Measurements from ENCODE around the gene TMEM39B.

DNA sequence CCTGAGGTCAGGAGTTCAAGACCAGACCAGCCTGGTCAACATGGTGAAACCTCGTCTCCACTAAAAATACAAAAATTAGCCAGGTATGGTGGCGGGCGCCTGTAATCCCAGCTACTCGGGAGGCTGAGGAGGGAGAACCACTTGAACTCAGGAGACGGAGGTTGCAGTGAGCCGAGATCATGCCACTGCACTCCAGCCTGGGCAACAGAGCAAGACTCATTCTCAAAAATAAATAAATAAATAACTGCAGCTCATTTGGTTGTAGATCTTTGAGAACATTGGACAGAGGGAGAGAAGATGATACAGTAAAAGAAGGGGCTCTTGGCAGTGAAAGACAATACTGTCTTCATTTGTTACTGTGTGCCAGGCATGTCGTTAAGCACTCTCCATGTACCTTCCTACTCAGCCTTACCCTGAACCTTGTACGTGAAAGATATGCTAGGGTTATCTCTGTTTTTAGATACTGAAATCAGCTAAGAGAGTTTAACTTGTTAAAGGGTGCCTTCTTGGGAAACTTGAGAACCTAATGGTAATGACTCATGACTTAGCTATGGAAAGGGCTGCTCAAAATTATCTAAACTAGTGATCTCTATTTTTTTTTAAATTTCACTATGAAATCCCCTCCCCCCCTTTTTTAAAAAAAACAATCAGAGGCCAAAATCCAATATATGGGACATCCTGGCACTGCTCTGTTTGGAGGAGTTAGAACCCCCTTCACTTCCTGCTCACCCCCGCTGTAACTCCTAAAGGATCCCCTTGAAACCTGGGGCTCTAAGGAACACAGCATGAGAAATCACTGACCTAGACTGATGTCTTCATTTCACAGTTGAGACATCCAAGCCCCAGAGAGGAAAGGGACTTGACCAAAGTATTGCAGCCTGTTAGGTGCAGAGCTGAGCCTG, 28.3 kb downstream of the TMEM39B start:
- TF ChIP-seq POLR2A (IDR thresholded peaks at IDR 0.05), result no peak
- TF ChIP-seq, protein P1, sequence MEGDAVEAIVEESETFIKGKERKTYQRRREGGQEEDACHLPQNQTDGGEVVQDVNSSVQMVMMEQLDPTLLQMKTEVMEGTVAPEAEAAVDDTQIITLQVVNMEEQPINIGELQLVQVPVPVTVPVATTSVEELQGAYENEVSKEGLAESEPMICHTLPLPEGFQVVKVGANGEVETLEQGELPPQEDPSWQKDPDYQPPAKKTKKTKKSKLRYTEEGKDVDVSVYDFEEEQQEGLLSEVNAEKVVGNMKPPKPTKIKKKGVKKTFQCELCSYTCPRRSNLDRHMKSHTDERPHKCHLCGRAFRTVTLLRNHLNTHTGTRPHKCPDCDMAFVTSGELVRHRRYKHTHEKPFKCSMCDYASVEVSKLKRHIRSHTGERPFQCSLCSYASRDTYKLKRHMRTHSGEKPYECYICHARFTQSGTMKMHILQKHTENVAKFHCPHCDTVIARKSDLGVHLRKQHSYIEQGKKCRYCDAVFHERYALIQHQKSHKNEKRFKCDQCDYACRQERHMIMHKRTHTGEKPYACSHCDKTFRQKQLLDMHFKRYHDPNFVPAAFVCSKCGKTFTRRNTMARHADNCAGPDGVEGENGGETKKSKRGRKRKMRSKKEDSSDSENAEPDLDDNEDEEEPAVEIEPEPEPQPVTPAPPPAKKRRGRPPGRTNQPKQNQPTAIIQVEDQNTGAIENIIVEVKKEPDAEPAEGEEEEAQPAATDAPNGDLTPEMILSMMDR (IDR thresholded peaks at IDR 0.05), result no peak

Measured in thyroid gland (tissue), 4 donors.